ENCODE measurements around the gene CDC25C. TPM values are rescaled to one million over a fixed set of nuclear protein-coding genes. Genes with fewer than 3 reads are reported as not detected.

The CDC25C gene
- total RNA-seq, 1 experiment from 2014 or later = 19.3 TPM

DNA sequence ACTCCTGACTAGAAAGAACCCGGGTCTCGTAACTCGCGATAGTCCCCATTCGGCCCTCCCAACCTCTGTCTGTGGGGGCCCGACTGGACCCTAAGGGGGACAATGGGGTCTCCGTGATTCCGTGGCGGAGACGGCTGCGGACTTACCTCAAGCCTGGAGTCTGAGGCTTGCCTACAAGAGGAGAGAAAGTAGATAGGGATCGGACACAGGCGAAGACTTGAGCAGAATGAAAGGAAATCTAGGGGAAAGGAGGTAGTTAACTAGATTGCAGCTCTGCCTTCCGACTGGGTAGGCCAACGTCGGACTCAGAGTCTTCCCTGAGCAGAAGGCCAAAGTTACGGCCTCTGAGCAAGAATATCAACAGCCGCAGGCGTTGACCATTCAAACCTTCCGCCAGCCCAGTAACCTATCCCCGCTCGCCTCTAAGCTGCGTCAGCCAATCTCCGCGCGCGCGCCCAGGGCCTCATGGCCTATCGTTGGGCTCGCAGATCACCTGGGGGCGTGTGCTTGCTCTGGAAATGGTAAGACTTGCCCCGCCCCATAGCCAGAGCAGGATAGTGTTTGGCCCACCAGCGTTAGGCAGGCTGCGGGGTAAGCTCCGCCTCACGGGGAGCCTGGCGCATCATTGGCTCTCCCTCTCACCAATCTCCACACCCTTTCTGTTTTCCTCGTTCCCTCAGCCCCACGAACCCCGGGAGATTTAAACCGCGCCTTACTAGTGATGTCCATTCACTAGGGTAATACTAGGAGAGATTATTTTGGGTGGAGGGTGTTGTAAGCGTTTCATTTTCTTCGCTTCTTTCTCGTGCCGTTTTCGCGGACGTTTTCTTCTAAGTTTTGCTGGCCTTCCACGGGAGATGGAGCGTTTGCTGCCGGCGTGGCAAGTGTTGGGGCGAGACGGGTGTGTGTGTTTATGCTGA lies at the start of gene CDC25C (continued):
- TF ChIP-seq, protein P1, sequence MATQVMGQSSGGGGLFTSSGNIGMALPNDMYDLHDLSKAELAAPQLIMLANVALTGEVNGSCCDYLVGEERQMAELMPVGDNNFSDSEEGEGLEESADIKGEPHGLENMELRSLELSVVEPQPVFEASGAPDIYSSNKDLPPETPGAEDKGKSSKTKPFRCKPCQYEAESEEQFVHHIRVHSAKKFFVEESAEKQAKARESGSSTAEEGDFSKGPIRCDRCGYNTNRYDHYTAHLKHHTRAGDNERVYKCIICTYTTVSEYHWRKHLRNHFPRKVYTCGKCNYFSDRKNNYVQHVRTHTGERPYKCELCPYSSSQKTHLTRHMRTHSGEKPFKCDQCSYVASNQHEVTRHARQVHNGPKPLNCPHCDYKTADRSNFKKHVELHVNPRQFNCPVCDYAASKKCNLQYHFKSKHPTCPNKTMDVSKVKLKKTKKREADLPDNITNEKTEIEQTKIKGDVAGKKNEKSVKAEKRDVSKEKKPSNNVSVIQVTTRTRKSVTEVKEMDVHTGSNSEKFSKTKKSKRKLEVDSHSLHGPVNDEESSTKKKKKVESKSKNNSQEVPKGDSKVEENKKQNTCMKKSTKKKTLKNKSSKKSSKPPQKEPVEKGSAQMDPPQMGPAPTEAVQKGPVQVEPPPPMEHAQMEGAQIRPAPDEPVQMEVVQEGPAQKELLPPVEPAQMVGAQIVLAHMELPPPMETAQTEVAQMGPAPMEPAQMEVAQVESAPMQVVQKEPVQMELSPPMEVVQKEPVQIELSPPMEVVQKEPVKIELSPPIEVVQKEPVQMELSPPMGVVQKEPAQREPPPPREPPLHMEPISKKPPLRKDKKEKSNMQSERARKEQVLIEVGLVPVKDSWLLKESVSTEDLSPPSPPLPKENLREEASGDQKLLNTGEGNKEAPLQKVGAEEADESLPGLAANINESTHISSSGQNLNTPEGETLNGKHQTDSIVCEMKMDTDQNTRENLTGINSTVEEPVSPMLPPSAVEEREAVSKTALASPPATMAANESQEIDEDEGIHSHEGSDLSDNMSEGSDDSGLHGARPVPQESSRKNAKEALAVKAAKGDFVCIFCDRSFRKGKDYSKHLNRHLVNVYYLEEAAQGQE (IDR thresholded peaks at IDR 0.05; ENCODE audit: low read depth) = no peak
- TF ChIP-seq, protein P2, sequence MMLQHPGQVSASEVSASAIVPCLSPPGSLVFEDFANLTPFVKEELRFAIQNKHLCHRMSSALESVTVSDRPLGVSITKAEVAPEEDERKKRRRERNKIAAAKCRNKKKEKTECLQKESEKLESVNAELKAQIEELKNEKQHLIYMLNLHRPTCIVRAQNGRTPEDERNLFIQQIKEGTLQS (IDR thresholded peaks at IDR 0.05) = no peak
- no peak for TF ChIP-seq SP1 (IDR thresholded peaks at IDR 0.05; ENCODE audit: low read depth)

DNA sequence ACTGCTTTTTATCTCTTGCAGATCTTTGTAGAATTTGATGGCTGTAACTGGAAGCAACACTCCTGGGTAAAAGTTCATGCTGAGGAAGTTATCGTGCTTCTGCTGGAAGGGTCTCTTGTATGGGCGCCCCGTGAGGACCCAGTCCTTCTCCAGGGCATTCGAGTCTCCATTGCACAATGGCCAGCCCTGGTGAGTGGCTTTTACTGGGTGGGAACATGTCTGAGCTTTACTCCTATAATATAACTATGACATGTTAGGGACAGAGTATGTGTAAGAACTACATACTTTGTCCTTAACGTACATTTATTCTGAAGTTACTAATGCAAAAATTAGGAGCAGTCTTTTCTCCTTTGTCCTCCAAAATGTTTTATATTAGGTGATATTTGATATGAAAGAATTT lies 41.0 kb upstream of the CDC25C start:
- intact Hi-C loops (cut with micrococcal nuclease) = no loop called here
- CTCF ChIA-PET = no interaction called here
- Histone ChIP-seq H2AFZ (ENCODE audit: low read depth, low read length, poor library complexity, severe bottlenecking) (no peak overlapping the region), H3K36me3 (ENCODE audit: control insufficient read depth in 1 of 2, insufficient read depth in 2 of 2, low read length in 2 of 2) (peaks cover 12 to 13% of the 10 kb centered on the region in 2 experiments), H3K9ac (ENCODE audit: low read length) (no peak overlapping the region), H3K4me2 (ENCODE audit: low read length) (no peak overlapping the region), H4K20me1 (ENCODE audit: insufficient read depth) (no peaks in the 10 kb centered on the region; the same call in 1 of the 2 replicates), H3K79me2 (ENCODE audit: insufficient read depth, low read length) (peaks cover 62% of the 10 kb centered on the region), H3K27me3 (ENCODE audit: insufficient read depth, low read length) (no peaks in the 10 kb centered on the region), H3K4me3 (replicated peaks in 1 of 2; ENCODE audit: low read depth in 1 of 2, low read length in 2 of 2) (no peak overlapping the region), H3K4me1 (ENCODE audit: control insufficient read depth in 1 of 2, insufficient read depth in 2 of 2, low read length in 2 of 2) (no peaks in the 10 kb centered on the region), H3K9me2 (ENCODE audit: insufficient read depth) (no peaks in the 10 kb centered on the region), H3K9me3 (ENCODE audit: control insufficient read depth in 1 of 2, insufficient read depth in 1 of 2, low read depth in 1 of 2, low read length in 2 of 2) (no peaks in the 10 kb centered on the region), H3K27ac (ENCODE audit: low read depth, low read length) (no peak overlapping the region)
- ATAC-seq (no peak), DNase-seq (ENCODE audit: low read depth, low spot score) (no peak)
- no TSS peak for BruUV-seq (replicated peaks)
- TF ChIP-seq, protein P3, sequence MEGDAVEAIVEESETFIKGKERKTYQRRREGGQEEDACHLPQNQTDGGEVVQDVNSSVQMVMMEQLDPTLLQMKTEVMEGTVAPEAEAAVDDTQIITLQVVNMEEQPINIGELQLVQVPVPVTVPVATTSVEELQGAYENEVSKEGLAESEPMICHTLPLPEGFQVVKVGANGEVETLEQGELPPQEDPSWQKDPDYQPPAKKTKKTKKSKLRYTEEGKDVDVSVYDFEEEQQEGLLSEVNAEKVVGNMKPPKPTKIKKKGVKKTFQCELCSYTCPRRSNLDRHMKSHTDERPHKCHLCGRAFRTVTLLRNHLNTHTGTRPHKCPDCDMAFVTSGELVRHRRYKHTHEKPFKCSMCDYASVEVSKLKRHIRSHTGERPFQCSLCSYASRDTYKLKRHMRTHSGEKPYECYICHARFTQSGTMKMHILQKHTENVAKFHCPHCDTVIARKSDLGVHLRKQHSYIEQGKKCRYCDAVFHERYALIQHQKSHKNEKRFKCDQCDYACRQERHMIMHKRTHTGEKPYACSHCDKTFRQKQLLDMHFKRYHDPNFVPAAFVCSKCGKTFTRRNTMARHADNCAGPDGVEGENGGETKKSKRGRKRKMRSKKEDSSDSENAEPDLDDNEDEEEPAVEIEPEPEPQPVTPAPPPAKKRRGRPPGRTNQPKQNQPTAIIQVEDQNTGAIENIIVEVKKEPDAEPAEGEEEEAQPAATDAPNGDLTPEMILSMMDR (IDR thresholded peaks at IDR 0.05 in 2 of 3, conservative IDR thresholded peaks at IDR 0.05 in 1 of 3; ENCODE audit: borderline replicate concordance in 1 of 3, insufficient read depth in 1 of 3, low read depth in 2 of 3, low read length in 2 of 3) = no peak
- TF ChIP-seq POLR2A (IDR thresholded peaks at IDR 0.05; ENCODE audit: borderline replicate concordance, extremely low read depth, insufficient read depth, insufficient read length) (no peak), EZH2phosphoT487 (IDR thresholded peaks at IDR 0.05; ENCODE audit: borderline replicate concordance) (no peak), POLR2AphosphoS5 (IDR thresholded peaks at IDR 0.05; ENCODE audit: low read depth, low read length) (no peak), SP1 (IDR thresholded peaks at IDR 0.05; ENCODE audit: low read depth) (no peak), EGR1 (IDR thresholded peaks at IDR 0.05; ENCODE audit: low read depth) (no peak), SIN3A (IDR thresholded peaks at IDR 0.05; ENCODE audit: low read depth) (no peak), SRF (IDR thresholded peaks at IDR 0.05; ENCODE audit: low read depth) (no peak)
- TF ChIP-seq, protein P2 (IDR thresholded peaks at IDR 0.05) = no peak
- TF ChIP-seq, protein P4, sequence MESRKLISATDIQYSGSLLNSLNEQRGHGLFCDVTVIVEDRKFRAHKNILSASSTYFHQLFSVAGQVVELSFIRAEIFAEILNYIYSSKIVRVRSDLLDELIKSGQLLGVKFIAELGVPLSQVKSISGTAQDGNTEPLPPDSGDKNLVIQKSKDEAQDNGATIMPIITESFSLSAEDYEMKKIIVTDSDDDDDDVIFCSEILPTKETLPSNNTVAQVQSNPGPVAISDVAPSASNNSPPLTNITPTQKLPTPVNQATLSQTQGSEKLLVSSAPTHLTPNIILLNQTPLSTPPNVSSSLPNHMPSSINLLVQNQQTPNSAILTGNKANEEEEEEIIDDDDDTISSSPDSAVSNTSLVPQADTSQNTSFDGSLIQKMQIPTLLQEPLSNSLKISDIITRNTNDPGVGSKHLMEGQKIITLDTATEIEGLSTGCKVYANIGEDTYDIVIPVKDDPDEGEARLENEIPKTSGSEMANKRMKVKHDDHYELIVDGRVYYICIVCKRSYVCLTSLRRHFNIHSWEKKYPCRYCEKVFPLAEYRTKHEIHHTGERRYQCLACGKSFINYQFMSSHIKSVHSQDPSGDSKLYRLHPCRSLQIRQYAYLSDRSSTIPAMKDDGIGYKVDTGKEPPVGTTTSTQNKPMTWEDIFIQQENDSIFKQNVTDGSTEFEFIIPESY (IDR thresholded peaks at IDR 0.05; ENCODE audit: extremely low read depth, insufficient replicate concordance, low read length) = no peak
- POLR2A ChIA-PET = no interaction called here
- RAD21 ChIA-PET (ENCODE audit: low non-redundant PET in 1 of 2, low total read pairs in 2 of 2, uncharacterized antibody in 2 of 2, unreplicated experiment in 2 of 2) = no interaction called here
